ENCODE data around the gene RBMXL3. TPM values are rescaled to one million over a fixed set of nuclear protein-coding genes. Genes with fewer than 3 reads are reported as not detected.
"Not testable (repeated sequence)": the region's sequence is repeated elsewhere in the genome, so short reads cannot be mapped to it uniquely, and the experiment has no call there.

The RBMXL3 gene
- total RNA-seq, 1 donor from 2014 or later = not detected

DNA sequence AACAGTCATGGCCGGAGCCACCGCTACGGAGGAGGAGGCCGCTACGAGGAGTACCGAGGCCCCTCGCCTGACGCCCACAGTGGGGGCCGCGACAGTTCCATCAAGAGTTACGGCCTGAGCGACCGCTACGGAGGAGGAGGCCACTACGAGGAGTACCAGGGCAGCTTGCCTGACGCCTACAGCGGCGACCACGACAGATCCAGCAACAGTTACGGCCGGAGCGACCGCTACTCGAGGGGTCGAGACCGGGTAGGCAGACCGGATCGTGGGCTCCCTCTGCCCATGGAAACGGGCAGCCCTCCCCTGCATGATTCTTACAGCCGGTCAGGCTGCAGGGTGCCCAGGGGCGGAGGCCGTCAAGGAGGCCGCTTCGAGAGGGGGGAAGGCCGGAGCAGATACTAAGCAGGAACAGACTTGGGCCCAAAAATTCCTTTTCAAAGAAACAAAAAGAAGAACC is 3.1 kb downstream of the RBMXL3 start:
- no peak overlapping the region for H3K27ac Mint-ChIP-seq

DNA sequence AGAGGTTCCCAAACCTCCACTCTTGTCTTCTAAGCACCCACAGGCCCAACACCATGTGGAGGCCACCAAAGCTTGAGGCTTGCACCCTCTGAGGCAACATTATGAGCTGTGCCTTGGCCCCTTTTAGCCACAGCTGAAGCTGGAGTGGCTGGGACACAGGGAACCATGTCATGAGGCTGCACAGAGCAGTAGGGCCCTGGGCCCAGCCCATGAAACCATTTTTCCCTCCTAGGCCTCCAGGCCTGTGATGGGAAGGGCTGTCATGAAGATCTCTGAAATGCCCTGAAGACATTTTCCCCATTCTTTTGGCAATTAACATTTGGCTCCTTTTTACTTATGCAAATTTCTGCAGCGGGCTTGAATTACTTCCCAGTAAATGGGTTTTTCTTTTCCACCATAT is 14.8 kb downstream of the RBMXL3 start:
- peaks cover 19% of the 10 kb centered on the region for H3K36me3 Mint-ChIP-seq
- no peaks in the 10 kb centered on the region for H3K27me3 Mint-ChIP-seq
- no peak overlapping the region for H3K4me3 Mint-ChIP-seq
- H3K27ac Mint-ChIP-seq = no peak overlapping the region
- no peak for DNase-seq (ENCODE audit: extremely low spot score, unreplicated experiment)
- peaks cover 30% of the 10 kb centered on the region for H3K9me3 Mint-ChIP-seq
- no peaks in the 10 kb centered on the region for H3K4me1 Mint-ChIP-seq (ENCODE audit: unreplicated experiment)
- TF ChIP-seq CTCF (conservative IDR thresholded peaks at IDR 0.05) = no peak

More for the DNA sequence above, 3.1 kb downstream of the RBMXL3 start:
- Mint-ChIP-seq H3K9me3 (peaks cover 14% of the 10 kb centered on the region), H3K4me3 (no peak overlapping the region), H3K36me3 (peaks cover 16% of the 10 kb centered on the region), H3K27me3 (no peaks in the 10 kb centered on the region), H3K4me1 (ENCODE audit: unreplicated experiment) (no peaks in the 10 kb centered on the region)
- no peak for TF ChIP-seq CTCF (conservative IDR thresholded peaks at IDR 0.05)
- no peak for DNase-seq (ENCODE audit: extremely low spot score, unreplicated experiment)

GRCh38 chrX:115209547-115209946 is 20.3 kb downstream of the RBMXL3 start:
- not testable (repeated sequence) for DNase-seq (ENCODE audit: extremely low spot score, unreplicated experiment); H3K4me3 Mint-ChIP-seq; H3K27me3 Mint-ChIP-seq; H3K27ac Mint-ChIP-seq; H3K9me3 Mint-ChIP-seq; H3K4me1 Mint-ChIP-seq (ENCODE audit: unreplicated experiment)
- peaks cover 19% of the 10 kb centered on the region for H3K36me3 Mint-ChIP-seq

DNA sequence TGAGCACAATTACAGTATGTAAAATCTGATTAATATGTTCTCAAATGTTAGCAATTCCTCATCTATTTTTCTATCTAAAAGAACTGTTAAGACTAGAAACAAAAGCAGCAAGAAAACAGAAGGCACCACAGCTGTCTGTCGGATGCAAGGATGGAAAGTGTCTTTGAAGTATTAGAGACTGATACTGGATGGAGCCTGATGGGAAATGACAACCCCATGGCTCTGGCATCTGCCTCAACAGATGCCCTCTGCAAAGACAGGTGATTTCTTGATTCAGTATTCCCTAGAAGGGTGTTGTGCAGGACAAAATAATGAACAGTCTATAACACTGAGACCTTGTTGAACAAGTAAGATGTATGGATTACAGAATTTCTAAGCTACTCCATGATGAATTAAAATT is 24.9 kb downstream of the RBMXL3 start:
- no peak for TF ChIP-seq CTCF (conservative IDR thresholded peaks at IDR 0.05)
- H3K4me3 Mint-ChIP-seq = no peak overlapping the region
- H3K4me1 Mint-ChIP-seq (ENCODE audit: unreplicated experiment) = peaks cover 5% of the 10 kb centered on the region
- DNase-seq (ENCODE audit: extremely low spot score, unreplicated experiment) = no peak
- H3K27me3 Mint-ChIP-seq = no peaks in the 10 kb centered on the region
- no peaks in the 10 kb centered on the region for H3K9me3 Mint-ChIP-seq
- H3K36me3 Mint-ChIP-seq = peaks cover 17% of the 10 kb centered on the region
- H3K27ac Mint-ChIP-seq = no peak overlapping the region

DNA sequence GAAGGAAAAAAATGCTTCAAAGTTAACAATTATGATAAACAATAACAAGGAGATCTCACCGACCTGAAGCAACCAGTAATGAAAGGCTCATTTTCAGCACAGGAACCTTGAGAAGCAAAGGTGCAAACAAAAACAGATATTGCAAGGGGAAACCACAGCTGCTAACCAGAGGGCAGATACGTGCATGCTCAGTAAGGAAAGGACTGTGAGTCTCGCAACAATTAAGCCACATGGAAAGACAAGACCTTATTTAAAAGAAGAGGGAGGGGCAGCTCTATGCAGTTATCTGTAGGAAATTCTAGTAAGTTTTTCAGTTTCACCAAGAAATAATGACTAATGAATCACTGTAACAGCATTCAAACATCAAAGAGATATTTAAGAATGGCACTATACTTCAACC is 25.4 kb downstream of the RBMXL3 start:
- TF ChIP-seq CTCF (conservative IDR thresholded peaks at IDR 0.05) = no peak
- Mint-ChIP-seq H3K4me1 (ENCODE audit: unreplicated experiment) (peaks cover 5% of the 10 kb centered on the region), H3K9me3 (no peaks in the 10 kb centered on the region), H3K27ac (no peak overlapping the region), H3K4me3 (no peak overlapping the region), H3K27me3 (no peaks in the 10 kb centered on the region), H3K36me3 (peaks cover 16% of the 10 kb centered on the region)
- no peak for DNase-seq (ENCODE audit: extremely low spot score, unreplicated experiment)

GRCh38 chrX:115217346-115217745 is 28.1 kb downstream of the RBMXL3 start:
- not testable (repeated sequence) for H3K9me3 Mint-ChIP-seq; H3K27me3 Mint-ChIP-seq; DNase-seq (ENCODE audit: extremely low spot score, unreplicated experiment); H3K27ac Mint-ChIP-seq; H3K4me1 Mint-ChIP-seq (ENCODE audit: unreplicated experiment); H3K4me3 Mint-ChIP-seq; H3K36me3 Mint-ChIP-seq

- no peaks in the 10 kb centered on the region for H3K9me3 Mint-ChIP-seq
- H3K36me3 Mint-ChIP-seq = peaks cover 3% of the 10 kb centered on the region
- DNase-seq (ENCODE audit: extremely low spot score, unreplicated experiment) = no peak
- H3K27ac Mint-ChIP-seq = no peak overlapping the region
- peaks cover 3% of the 10 kb centered on the region for H3K27me3 Mint-ChIP-seq
- TF ChIP-seq CTCF (conservative IDR thresholded peaks at IDR 0.05) = peak; percentile 65
- H3K4me3 Mint-ChIP-seq = no peak overlapping the region
- H3K4me1 Mint-ChIP-seq (ENCODE audit: unreplicated experiment) = peaks cover 28% of the 10 kb centered on the region
Observed at GRCh38 chrX:115226929-115227328, 37.7 kb downstream of the RBMXL3 start.
